Frontal cortex (tissue), 4 donors: ENCODE measurements around the gene PTCHD1. TPM values are rescaled to one million over a fixed set of nuclear protein-coding genes. Genes with fewer than 3 reads are reported as not detected.

Experiments used
- DNase-seq, 2 donors: peaks; one replicate each; pipeline ENCODE4 v3.0.0; 2012; ENCODE audit warnings: low spot score in 2 of 2
- FAIRE-seq: peaks from 2 replicates; lab custom pipeline; 2012; peaks lifted over from hg19 to GRCh38; lab: Jason Lieb, UNC
- total RNA-seq: library from RNA; depleted of rRNA; stranded (reverse); fragments of >200 nt; gene quantifications from one replicate; pipeline ENCODE4 v1.2.3, GENCODE V29; 2014
- donor health status: control.
- donor health status: control.
- donor health status: control.

The PTCHD1 gene
- total RNA-seq, 1 donor from 2014 or later: 8.6 TPM

- FAIRE-seq: no peak
- no peak for DNase-seq
These were observed 54.6 kb downstream of the PTCHD1 start for GRCh38 chrX:23389196-23389792.

- FAIRE-seq: no peak
- DNase-seq: no peak
These were observed 56.3 kb downstream of the PTCHD1 start for GRCh38 chrX:23390979-23391378.

- DNase-seq (no peak), FAIRE-seq (no peak)
These were observed 57.5 kb downstream of the PTCHD1 start for GRCh38 chrX:23392195-23392594.

GRCh38 chrX:23394421-23394820, 59.8 kb downstream of the PTCHD1 start:
- FAIRE-seq (no peak), DNase-seq (no peak)

GRCh38 chrX:23396263-23396662, 61.6 kb downstream of the PTCHD1 start:
- DNase-seq (no peak), FAIRE-seq (no peak)

GRCh38 chrX:23398570-23398969, 63.9 kb downstream of the PTCHD1 start:
- no peak for FAIRE-seq
- DNase-seq: no peak

GRCh38 chrX:23403849-23404248, 69.2 kb downstream of the PTCHD1 start:
- FAIRE-seq: no peak
- DNase-seq: no peak

- FAIRE-seq: no peak
- DNase-seq: no peak
These were observed 88.3 kb downstream of the PTCHD1 start for GRCh38 chrX:23422912-23423311.

- FAIRE-seq (no peak), DNase-seq (no peak)
These were observed 99.8 kb downstream of the PTCHD1 start for GRCh38 chrX:23434356-23434884.

- FAIRE-seq (no peak), DNase-seq (no peak)
These were observed 100.5 kb downstream of the PTCHD1 start for GRCh38 chrX:23435108-23435507.

- FAIRE-seq (no peak), DNase-seq (no peak)
These were observed 100.9 kb downstream of the PTCHD1 start for GRCh38 chrX:23435575-23435974.

- DNase-seq: no peak
- FAIRE-seq: no peak
These were observed 102.2 kb downstream of the PTCHD1 start for GRCh38 chrX:23436875-23437274.

- FAIRE-seq (no peak), DNase-seq (no peak)
These were observed 116.6 kb downstream of the PTCHD1 start for GRCh38 chrX:23451266-23451665.
